ENCODE data around the gene SPEM2. TPM values are rescaled to one million over a fixed set of nuclear protein-coding genes. Genes with fewer than 3 reads are reported as not detected.

The SPEM2 gene
- total RNA-seq, 1 experiment from 2014 or later, result not detected

GRCh38 chr17:7417056-7417655, 8.3 kb upstream of the SPEM2 start:
- ChIA-PET POLR2A (interaction anchor here (0.6 kb wide), 1 partner anchor 13 kb away, joined by 6 read pairs; the partner anchor contains the start of gene TMEM256), CTCF (no interaction called here), RAD21 (ENCODE audit: low non-redundant PET in 1 of 2, low total read pairs in 2 of 2, uncharacterized antibody in 2 of 2, unreplicated experiment in 2 of 2) (no interaction called here)
- DNase-seq (ENCODE audit: low read depth, low spot score) (no peak), ATAC-seq (no peak)
- TF ChIP-seq ZNF274 (IDR thresholded peaks at IDR 0.05; ENCODE audit: low read depth, low read length) (no peak), SP1 (IDR thresholded peaks at IDR 0.05; ENCODE audit: low read depth) (no peak), YY1 (IDR thresholded peaks at IDR 0.05; ENCODE audit: extremely low read depth, insufficient replicate concordance, low read depth, low read length) (no peak), TCF7L2 (IDR thresholded peaks at IDR 0.05; ENCODE audit: borderline replicate concordance, extremely low read depth, insufficient read depth, insufficient read length) (no peak), RAD21 (IDR thresholded peaks at IDR 0.05; ENCODE audit: low read depth) (no peak), EGR1 (IDR thresholded peaks at IDR 0.05; ENCODE audit: low read depth) (no peak), ZFX (IDR thresholded peaks at IDR 0.05) (no peak), ELF1 (IDR thresholded peaks at IDR 0.05; ENCODE audit: borderline replicate concordance, low read depth) (no peak), SIN3A (IDR thresholded peaks at IDR 0.05; ENCODE audit: low read depth) (no peak), CTCF (IDR thresholded peaks at IDR 0.05 in 2 of 3, conservative IDR thresholded peaks at IDR 0.05 in 1 of 3; ENCODE audit: borderline replicate concordance in 1 of 3, insufficient read depth in 1 of 3, low read depth in 2 of 3, low read length in 2 of 3) (no peak), POLR2AphosphoS5 (IDR thresholded peaks at IDR 0.05; ENCODE audit: low read depth, low read length) (no peak), CBX3 (IDR thresholded peaks at IDR 0.05; ENCODE audit: low read depth) (no peak), POLR2A (IDR thresholded peaks at IDR 0.05; ENCODE audit: borderline replicate concordance, extremely low read depth, insufficient read depth, insufficient read length) (no peak), SRF (IDR thresholded peaks at IDR 0.05; ENCODE audit: low read depth) (no peak), EZH2phosphoT487 (IDR thresholded peaks at IDR 0.05; ENCODE audit: borderline replicate concordance) (no peak), FOSL1 (IDR thresholded peaks at IDR 0.05; ENCODE audit: low read depth) (no peak)
- TF ChIP-seq, protein P1, sequence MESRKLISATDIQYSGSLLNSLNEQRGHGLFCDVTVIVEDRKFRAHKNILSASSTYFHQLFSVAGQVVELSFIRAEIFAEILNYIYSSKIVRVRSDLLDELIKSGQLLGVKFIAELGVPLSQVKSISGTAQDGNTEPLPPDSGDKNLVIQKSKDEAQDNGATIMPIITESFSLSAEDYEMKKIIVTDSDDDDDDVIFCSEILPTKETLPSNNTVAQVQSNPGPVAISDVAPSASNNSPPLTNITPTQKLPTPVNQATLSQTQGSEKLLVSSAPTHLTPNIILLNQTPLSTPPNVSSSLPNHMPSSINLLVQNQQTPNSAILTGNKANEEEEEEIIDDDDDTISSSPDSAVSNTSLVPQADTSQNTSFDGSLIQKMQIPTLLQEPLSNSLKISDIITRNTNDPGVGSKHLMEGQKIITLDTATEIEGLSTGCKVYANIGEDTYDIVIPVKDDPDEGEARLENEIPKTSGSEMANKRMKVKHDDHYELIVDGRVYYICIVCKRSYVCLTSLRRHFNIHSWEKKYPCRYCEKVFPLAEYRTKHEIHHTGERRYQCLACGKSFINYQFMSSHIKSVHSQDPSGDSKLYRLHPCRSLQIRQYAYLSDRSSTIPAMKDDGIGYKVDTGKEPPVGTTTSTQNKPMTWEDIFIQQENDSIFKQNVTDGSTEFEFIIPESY (IDR thresholded peaks at IDR 0.05; ENCODE audit: extremely low read depth, insufficient replicate concordance, low read length), result no peak
- TF ChIP-seq, protein P2, sequence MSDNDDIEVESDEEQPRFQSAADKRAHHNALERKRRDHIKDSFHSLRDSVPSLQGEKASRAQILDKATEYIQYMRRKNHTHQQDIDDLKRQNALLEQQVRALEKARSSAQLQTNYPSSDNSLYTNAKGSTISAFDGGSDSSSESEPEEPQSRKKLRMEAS (IDR thresholded peaks at IDR 0.05), result no peak
- TF ChIP-seq, protein P3, sequence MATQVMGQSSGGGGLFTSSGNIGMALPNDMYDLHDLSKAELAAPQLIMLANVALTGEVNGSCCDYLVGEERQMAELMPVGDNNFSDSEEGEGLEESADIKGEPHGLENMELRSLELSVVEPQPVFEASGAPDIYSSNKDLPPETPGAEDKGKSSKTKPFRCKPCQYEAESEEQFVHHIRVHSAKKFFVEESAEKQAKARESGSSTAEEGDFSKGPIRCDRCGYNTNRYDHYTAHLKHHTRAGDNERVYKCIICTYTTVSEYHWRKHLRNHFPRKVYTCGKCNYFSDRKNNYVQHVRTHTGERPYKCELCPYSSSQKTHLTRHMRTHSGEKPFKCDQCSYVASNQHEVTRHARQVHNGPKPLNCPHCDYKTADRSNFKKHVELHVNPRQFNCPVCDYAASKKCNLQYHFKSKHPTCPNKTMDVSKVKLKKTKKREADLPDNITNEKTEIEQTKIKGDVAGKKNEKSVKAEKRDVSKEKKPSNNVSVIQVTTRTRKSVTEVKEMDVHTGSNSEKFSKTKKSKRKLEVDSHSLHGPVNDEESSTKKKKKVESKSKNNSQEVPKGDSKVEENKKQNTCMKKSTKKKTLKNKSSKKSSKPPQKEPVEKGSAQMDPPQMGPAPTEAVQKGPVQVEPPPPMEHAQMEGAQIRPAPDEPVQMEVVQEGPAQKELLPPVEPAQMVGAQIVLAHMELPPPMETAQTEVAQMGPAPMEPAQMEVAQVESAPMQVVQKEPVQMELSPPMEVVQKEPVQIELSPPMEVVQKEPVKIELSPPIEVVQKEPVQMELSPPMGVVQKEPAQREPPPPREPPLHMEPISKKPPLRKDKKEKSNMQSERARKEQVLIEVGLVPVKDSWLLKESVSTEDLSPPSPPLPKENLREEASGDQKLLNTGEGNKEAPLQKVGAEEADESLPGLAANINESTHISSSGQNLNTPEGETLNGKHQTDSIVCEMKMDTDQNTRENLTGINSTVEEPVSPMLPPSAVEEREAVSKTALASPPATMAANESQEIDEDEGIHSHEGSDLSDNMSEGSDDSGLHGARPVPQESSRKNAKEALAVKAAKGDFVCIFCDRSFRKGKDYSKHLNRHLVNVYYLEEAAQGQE (IDR thresholded peaks at IDR 0.05; ENCODE audit: low read depth), result no peak
- BruUV-seq (replicated peaks), result no TSS peak
- intact Hi-C loops (cut with micrococcal nuclease), result no loop called here
- Histone ChIP-seq H3K36me3 (ENCODE audit: control insufficient read depth in 1 of 2, insufficient read depth in 2 of 2, low read length in 2 of 2) (peaks cover 0 to 3% of the 10 kb centered on the region in 2 experiments; a peak in 1 of 4 replicates), H3K9me2 (ENCODE audit: insufficient read depth) (no peaks in the 10 kb centered on the region), H3K4me1 (ENCODE audit: control insufficient read depth in 1 of 2, insufficient read depth in 2 of 2, low read length in 2 of 2) (peaks cover 0 to 3% of the 10 kb centered on the region in 2 experiments; a peak in 1 of 4 replicates), H3K27me3 (ENCODE audit: insufficient read depth, low read length) (no peaks in the 10 kb centered on the region), H3K9me3 (ENCODE audit: control insufficient read depth in 1 of 2, insufficient read depth in 1 of 2, low read depth in 1 of 2, low read length in 2 of 2) (no peaks in the 10 kb centered on the region), H3K79me2 (ENCODE audit: insufficient read depth, low read length) (no peaks in the 10 kb centered on the region), H2AFZ (ENCODE audit: low read depth, low read length, poor library complexity, severe bottlenecking) (no peak overlapping the region), H3K4me2 (ENCODE audit: low read length) (no peak overlapping the region), H3K4me3 (replicated peaks in 1 of 2; ENCODE audit: low read depth in 1 of 2, low read length in 2 of 2) (no peak overlapping the region), H4K20me1 (ENCODE audit: insufficient read depth) (no peaks in the 10 kb centered on the region), H3K27ac (ENCODE audit: low read depth, low read length) (no peak overlapping the region), H3K9ac (ENCODE audit: low read length) (no peak overlapping the region)

Measured in HCT116 (cell line).